Measurements from ENCODE around the gene KRIT1. TPM values are rescaled to one million over a fixed set of nuclear protein-coding genes. Genes with fewer than 3 reads are reported as not detected.

Gene KRIT1
- polyA plus RNA-seq, 1 donor from 2014 or later: 39.6 TPM

DNA sequence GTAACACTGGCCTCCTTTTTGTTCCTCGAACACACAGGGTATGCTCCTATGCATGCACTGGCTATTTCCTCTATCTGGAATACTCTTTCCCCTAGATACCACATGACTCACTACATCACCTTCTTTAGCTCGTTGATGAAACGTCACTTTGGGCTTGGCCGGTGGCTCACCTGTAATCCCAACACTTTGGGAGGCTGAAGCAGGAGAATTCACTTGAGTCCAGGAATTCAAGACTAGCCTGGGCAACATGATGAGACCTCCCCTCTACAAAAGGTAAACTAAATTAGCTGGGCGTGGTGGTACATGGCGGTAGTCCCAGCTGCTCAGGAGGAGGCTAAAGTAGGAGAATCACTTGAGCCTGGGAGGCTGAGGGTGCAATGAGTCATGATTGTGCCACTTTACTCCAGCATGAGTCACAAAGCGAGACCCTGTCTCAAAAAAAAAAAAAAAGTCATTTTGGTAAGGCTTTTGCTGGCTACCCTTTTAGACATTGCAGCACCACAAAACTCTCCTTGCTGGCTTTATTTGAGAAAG, 14.6 kb upstream of the KRIT1 start:
- H3K79me2 ChIP-seq (replicated peaks; ENCODE audit: insufficient read depth, low read length): peaks cover 45% of the 10 kb centered on the region
- no peak overlapping the region for H2AFZ ChIP-seq (ENCODE audit: low read depth, low read length)
- TF ChIP-seq SMC3 (conservative IDR thresholded peaks at IDR 0.05; ENCODE audit: poor library complexity): no peak
- no peak for TF ChIP-seq TAF1 (IDR thresholded peaks at IDR 0.05; ENCODE audit: low read depth)
- TF ChIP-seq, protein P1, sequence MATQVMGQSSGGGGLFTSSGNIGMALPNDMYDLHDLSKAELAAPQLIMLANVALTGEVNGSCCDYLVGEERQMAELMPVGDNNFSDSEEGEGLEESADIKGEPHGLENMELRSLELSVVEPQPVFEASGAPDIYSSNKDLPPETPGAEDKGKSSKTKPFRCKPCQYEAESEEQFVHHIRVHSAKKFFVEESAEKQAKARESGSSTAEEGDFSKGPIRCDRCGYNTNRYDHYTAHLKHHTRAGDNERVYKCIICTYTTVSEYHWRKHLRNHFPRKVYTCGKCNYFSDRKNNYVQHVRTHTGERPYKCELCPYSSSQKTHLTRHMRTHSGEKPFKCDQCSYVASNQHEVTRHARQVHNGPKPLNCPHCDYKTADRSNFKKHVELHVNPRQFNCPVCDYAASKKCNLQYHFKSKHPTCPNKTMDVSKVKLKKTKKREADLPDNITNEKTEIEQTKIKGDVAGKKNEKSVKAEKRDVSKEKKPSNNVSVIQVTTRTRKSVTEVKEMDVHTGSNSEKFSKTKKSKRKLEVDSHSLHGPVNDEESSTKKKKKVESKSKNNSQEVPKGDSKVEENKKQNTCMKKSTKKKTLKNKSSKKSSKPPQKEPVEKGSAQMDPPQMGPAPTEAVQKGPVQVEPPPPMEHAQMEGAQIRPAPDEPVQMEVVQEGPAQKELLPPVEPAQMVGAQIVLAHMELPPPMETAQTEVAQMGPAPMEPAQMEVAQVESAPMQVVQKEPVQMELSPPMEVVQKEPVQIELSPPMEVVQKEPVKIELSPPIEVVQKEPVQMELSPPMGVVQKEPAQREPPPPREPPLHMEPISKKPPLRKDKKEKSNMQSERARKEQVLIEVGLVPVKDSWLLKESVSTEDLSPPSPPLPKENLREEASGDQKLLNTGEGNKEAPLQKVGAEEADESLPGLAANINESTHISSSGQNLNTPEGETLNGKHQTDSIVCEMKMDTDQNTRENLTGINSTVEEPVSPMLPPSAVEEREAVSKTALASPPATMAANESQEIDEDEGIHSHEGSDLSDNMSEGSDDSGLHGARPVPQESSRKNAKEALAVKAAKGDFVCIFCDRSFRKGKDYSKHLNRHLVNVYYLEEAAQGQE (IDR thresholded peaks at IDR 0.05; ENCODE audit: borderline replicate concordance): no peak
- TF ChIP-seq RAD21 (conservative IDR thresholded peaks at IDR 0.05): no peak
- TF ChIP-seq MXI1 (conservative IDR thresholded peaks at IDR 0.05; ENCODE audit: poor library complexity, severe bottlenecking): no peak
- no peak for TF ChIP-seq EP300 (conservative IDR thresholded peaks at IDR 0.05; ENCODE audit: poor library complexity, severe bottlenecking)
- TF ChIP-seq EZH2 (IDR thresholded peaks at IDR 0.05; ENCODE audit: borderline replicate concordance, insufficient read depth, low read length, poor library complexity, severe bottlenecking): no peak
- TF ChIP-seq POLR2AphosphoS5 (IDR thresholded peaks at IDR 0.05): no peak
- TF ChIP-seq, protein P2, sequence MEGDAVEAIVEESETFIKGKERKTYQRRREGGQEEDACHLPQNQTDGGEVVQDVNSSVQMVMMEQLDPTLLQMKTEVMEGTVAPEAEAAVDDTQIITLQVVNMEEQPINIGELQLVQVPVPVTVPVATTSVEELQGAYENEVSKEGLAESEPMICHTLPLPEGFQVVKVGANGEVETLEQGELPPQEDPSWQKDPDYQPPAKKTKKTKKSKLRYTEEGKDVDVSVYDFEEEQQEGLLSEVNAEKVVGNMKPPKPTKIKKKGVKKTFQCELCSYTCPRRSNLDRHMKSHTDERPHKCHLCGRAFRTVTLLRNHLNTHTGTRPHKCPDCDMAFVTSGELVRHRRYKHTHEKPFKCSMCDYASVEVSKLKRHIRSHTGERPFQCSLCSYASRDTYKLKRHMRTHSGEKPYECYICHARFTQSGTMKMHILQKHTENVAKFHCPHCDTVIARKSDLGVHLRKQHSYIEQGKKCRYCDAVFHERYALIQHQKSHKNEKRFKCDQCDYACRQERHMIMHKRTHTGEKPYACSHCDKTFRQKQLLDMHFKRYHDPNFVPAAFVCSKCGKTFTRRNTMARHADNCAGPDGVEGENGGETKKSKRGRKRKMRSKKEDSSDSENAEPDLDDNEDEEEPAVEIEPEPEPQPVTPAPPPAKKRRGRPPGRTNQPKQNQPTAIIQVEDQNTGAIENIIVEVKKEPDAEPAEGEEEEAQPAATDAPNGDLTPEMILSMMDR (IDR thresholded peaks at IDR 0.05; ENCODE audit: poor library complexity, severe bottlenecking): no peak
- no peak overlapping the region for H3K4me2 ChIP-seq (ENCODE audit: low read length)
- H3F3A ChIP-seq (ENCODE audit: insufficient read depth, low read length, poor library complexity, severe bottlenecking): no peaks in the 10 kb centered on the region
- H4K20me1 ChIP-seq (ENCODE audit: insufficient read depth): no peaks in the 10 kb centered on the region
- no peaks in the 10 kb centered on the region for H3K27me3 ChIP-seq (ENCODE audit: insufficient read depth, low read depth, low read length)
- H3K9me2 ChIP-seq (ENCODE audit: insufficient read depth, low read length): no peaks in the 10 kb centered on the region
- peaks cover 6% of the 10 kb centered on the region for H3K36me3 ChIP-seq (ENCODE audit: insufficient read depth, low read length)
- no peak overlapping the region for H3K27ac ChIP-seq (ENCODE audit: low read length)
- H3K4me3 ChIP-seq (ENCODE audit: low read length): no peak overlapping the region
- no peak overlapping the region for H3K9ac ChIP-seq (ENCODE audit: low read length)
- no peaks in the 10 kb centered on the region for H3K9me3 ChIP-seq (ENCODE audit: low read length)

DNA sequence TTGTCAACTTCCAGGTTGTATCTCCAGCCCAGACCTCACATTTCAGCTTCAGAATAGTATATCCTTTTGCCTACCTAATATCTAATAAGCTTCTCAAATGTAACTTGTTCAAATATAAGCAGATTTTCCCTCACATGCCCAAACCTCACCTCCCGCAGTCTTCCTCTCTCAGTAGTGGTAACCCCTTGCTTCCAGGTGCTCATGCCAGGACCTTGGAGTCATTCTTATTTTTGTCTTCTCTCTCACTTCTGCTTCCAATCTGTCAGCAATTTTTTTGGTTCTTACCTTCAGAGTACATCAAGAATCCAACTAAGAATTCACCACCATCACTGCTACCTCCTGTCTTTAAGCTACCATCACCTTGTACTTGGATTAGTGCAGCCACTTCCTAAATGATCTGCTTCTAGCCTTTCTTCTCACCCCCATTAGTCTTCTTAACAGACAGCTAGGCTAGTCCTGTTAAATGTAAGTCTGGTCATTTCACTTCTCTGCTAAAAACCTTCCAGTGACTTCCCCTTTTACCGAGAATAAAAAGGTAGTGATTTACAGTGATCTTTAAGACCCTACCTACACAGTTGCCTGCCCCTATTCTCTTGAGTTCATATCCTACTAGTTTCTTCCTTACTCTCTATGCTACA, 14.0 kb upstream of the KRIT1 start:
- no peak overlapping the region for H2AFZ ChIP-seq (ENCODE audit: low read depth, low read length)
- no peak overlapping the region for H3K4me3 ChIP-seq (ENCODE audit: low read length)
- H3K4me2 ChIP-seq (ENCODE audit: low read length): no peak overlapping the region
- no peak overlapping the region for H3K9ac ChIP-seq (ENCODE audit: low read length)
- H3K79me2 ChIP-seq (replicated peaks; ENCODE audit: insufficient read depth, low read length): peaks cover 46% of the 10 kb centered on the region
- H4K20me1 ChIP-seq (ENCODE audit: insufficient read depth): no peaks in the 10 kb centered on the region
- peaks cover 6% of the 10 kb centered on the region for H3K36me3 ChIP-seq (ENCODE audit: insufficient read depth, low read length)
- H3K9me2 ChIP-seq (ENCODE audit: insufficient read depth, low read length): no peaks in the 10 kb centered on the region
- no peaks in the 10 kb centered on the region for H3F3A ChIP-seq (ENCODE audit: insufficient read depth, low read length, poor library complexity, severe bottlenecking)
- H3K9me3 ChIP-seq (ENCODE audit: low read length): no peaks in the 10 kb centered on the region
- H3K27me3 ChIP-seq (ENCODE audit: insufficient read depth, low read depth, low read length): no peaks in the 10 kb centered on the region
- TF ChIP-seq TAF1 (IDR thresholded peaks at IDR 0.05; ENCODE audit: low read depth) (no peak), EZH2 (IDR thresholded peaks at IDR 0.05; ENCODE audit: borderline replicate concordance, insufficient read depth, low read length, poor library complexity, severe bottlenecking) (no peak), EP300 (conservative IDR thresholded peaks at IDR 0.05; ENCODE audit: poor library complexity, severe bottlenecking) (no peak), POLR2AphosphoS5 (IDR thresholded peaks at IDR 0.05) (no peak), RAD21 (conservative IDR thresholded peaks at IDR 0.05) (no peak), SMC3 (conservative IDR thresholded peaks at IDR 0.05; ENCODE audit: poor library complexity) (no peak), MXI1 (conservative IDR thresholded peaks at IDR 0.05; ENCODE audit: poor library complexity, severe bottlenecking) (no peak)
- TF ChIP-seq, protein P2 (IDR thresholded peaks at IDR 0.05; ENCODE audit: poor library complexity, severe bottlenecking): no peak
- TF ChIP-seq, protein P1 (IDR thresholded peaks at IDR 0.05; ENCODE audit: borderline replicate concordance): no peak
- H3K27ac ChIP-seq (ENCODE audit: low read length): no peak overlapping the region

Data from neural cell (in vitro differentiated cells).